Endothelial cell of umbilical vein (primary cell): Measurements from ENCODE around the gene TOR1B. TPM values are rescaled to one million over a fixed set of nuclear protein-coding genes. Genes with fewer than 3 reads are reported as not detected.

Experiments used
- BruUV-seq: library from RNA; stranded (reverse); fragments of 400-500 nt; replicated peaks from 2 replicates; lab custom pipeline; 2021; lab: Mats Ljungman, UMichigan
- CTCF ChIA-PET: fragments of 300-600, 350-600 bp; sonication (Branson Sonifier 250); formaldehyde crosslinking; loops from one replicate; lab custom pipeline; 2021; ENCODE audit warnings: antibody characterized with exemption, inconsistent platforms; lab: Charles Lee
- POLR2A ChIA-PET: fragments of 300-600, 350-600 bp; sonication (Branson Sonifier 250); formaldehyde crosslinking; loops from one replicate; lab custom pipeline; 2021; ENCODE audit warnings: antibody characterized with exemption, inconsistent platforms; lab: Charles Lee
- DNase-seq: peaks from one replicate; pipeline ENCODE4 v3.0.0-alpha.2; 2011; ENCODE audit warnings: low read depth, low spot score
- FAIRE-seq: peaks from 2 replicates; lab custom pipeline; 2011; peaks lifted over from hg19 to GRCh38; lab: Jason Lieb, UNC
- H2AFZ ChIP-seq: 2 replicates; pipeline ENCODE4 v1.6.0; 2012; ENCODE audit warnings: low read depth, low read length, control low read depth, inconsistent platforms
- H3K27ac ChIP-seq: 2 replicates; pipeline ENCODE4 v1.5.1; 2011; ENCODE audit warnings: low read depth, mild to moderate bottlenecking, control low read depth, low read length, moderate library complexity; ENCODE audit not compliant: insufficient read depth
- H3K27me3 ChIP-seq, 2 experiments: 2 replicates each; pipeline versions ENCODE4 v1.6.0 to v1.6.1; 2011; ENCODE audit warnings: low read length in 2 of 2, mixed read lengths in 1 of 2; ENCODE audit not compliant: control insufficient read depth in 2 of 2, insufficient read depth in 2 of 2
- H3K36me3 ChIP-seq, 2 experiments: 2 replicates in 1 of 2; 3 replicates in 1 of 2; pipeline ENCODE4 v1.5.1; 2011; ENCODE audit warnings: low read length in 2 of 2, mild to moderate bottlenecking in 1 of 2, moderate library complexity in 1 of 2; ENCODE audit not compliant: control insufficient read depth in 2 of 2, insufficient read depth in 2 of 2; ENCODE audit errors: extremely low read depth in 1 of 2
- H3K4me1 ChIP-seq: 3 replicates; pipeline ENCODE4 v1.5.1; 2011; ENCODE audit warnings: mild to moderate bottlenecking, low read length; ENCODE audit not compliant: control insufficient read depth, insufficient read depth; ENCODE audit errors: extremely low read depth
- H3K4me2 ChIP-seq: 2 replicates; pipeline ENCODE4 v1.6.1; 2011; ENCODE audit warnings: low read length, control low read depth, mixed read lengths; ENCODE audit not compliant: insufficient read depth
- H3K4me3 ChIP-seq, 3 experiments: fragments of 200-600 bp in 1 of 3; sonication (generic), shearing (Covaris generic) in 1 of 3; replicated peaks in 1 of 3; 2 replicates each; pipeline ENCODE4 v1.5.1; 2011 to 2016; ENCODE audit warnings: control low read depth in 3 of 3, low read length in 3 of 3, mild to moderate bottlenecking in 2 of 3, inconsistent platforms in 1 of 3, low read depth in 1 of 3, moderate library complexity in 1 of 3; ENCODE audit not compliant: insufficient read depth in 1 of 3
- H3K79me2 ChIP-seq: 2 replicates; pipeline ENCODE4 v1.6.0; 2012; ENCODE audit warnings: low read length, inconsistent platforms; ENCODE audit not compliant: control insufficient read depth, insufficient read depth
- H3K9ac ChIP-seq: replicated peaks from 2 replicates; pipeline ENCODE3; 2011; ENCODE audit warnings: low read length, control low read depth; ENCODE audit not compliant: insufficient read depth; ENCODE audit errors: extremely low read depth
- H3K9me1 ChIP-seq: replicated peaks from 3 replicates; pipeline ENCODE4 v1.6.0; 2011; ENCODE audit warnings: mild to moderate bottlenecking, low read length; ENCODE audit not compliant: control insufficient read depth, insufficient read depth; ENCODE audit errors: extremely low read depth
- H3K9me3 ChIP-seq: replicated peaks from 2 replicates; pipeline ENCODE4 v1.5.1; 2012; ENCODE audit warnings: low read length, inconsistent platforms; ENCODE audit not compliant: control insufficient read depth, insufficient read depth
- H4K20me1 ChIP-seq: replicated peaks from 2 replicates; pipeline ENCODE3; 2011; ENCODE audit warnings: mild to moderate bottlenecking, low read length; ENCODE audit not compliant: control insufficient read depth, insufficient read depth; ENCODE audit errors: extremely low read depth
- EZH2 ChIP-seq: IDR thresholded peaks from 2 replicates; pipeline ENCODE4 v1.6.1; 2012; ENCODE audit warnings: borderline replicate concordance, low read depth, mild to moderate bottlenecking, moderate library complexity, low read length, inconsistent platforms; ENCODE audit not compliant: severe bottlenecking
- FOS ChIP-seq: IDR thresholded peaks from 2 replicates; pipeline ENCODE4 v1.6.1; 2011; ENCODE audit warnings: mild to moderate bottlenecking, low read length, moderate library complexity, borderline replicate concordance; ENCODE audit not compliant: insufficient read depth
- GATA2 ChIP-seq: IDR thresholded peaks from 2 replicates; pipeline ENCODE4 v1.7.0; 2011; ENCODE audit warnings: low read depth, mild to moderate bottlenecking, moderate library complexity, mixed read lengths, low read length; ENCODE audit not compliant: insufficient read length, insufficient read depth
- JUN ChIP-seq: IDR thresholded peaks from 2 replicates; pipeline ENCODE4 v1.6.1; 2011; ENCODE audit warnings: borderline replicate concordance, low read depth; ENCODE audit not compliant: insufficient read length, insufficient read depth
- MYC ChIP-seq: IDR thresholded peaks from one replicate; pipeline ENCODE4 v1.6.1; 2011; ENCODE audit warnings: mild to moderate bottlenecking, low read depth, low read length
- POLR2A ChIP-seq: IDR thresholded peaks from 2 replicates; pipeline ENCODE4 v1.6.1; 2012; ENCODE audit warnings: low read depth, mild to moderate bottlenecking, control low read depth, low read length
- POLR2AphosphoS5 ChIP-seq: IDR thresholded peaks from 2 replicates; pipeline ENCODE4 v1.6.1; 2012; ENCODE audit warnings: low read depth, mild to moderate bottlenecking, control low read depth, low read length, moderate library complexity; ENCODE audit not compliant: insufficient read depth
- dilution Hi-C: fragments of 300-500 bp; cut with MboI; formaldehyde crosslinking; loops from one replicate; pipeline ENCODE4 v1.15.0; 2019; ENCODE audit warnings: low sequenced_read_pairs; ENCODE audit not compliant: extremely low pct_ligation_motif_present
- intact Hi-C: fragments of 100-400 bp; cut with micrococcal nuclease; formaldehyde crosslinking; loops from one replicate; pipeline ENCODE4 v1.10.0; 2022
- polyA plus RNA-seq, 4 experiments: library from polyadenylated mRNA; depleted of rRNA in 3 of 4; stranded (reverse) in 3 of 4; unstranded in 1 of 4; fragments of >200 nt; gene quantifications; 2 replicates each; pipeline versions ENCODE4 v1.2.1 to v1.2.3, GENCODE V29; 2011 to 2012; ENCODE audit warnings: missing spikeins in 1 of 4
- total RNA-seq: library from RNA; stranded (reverse); gene quantifications from 2 replicates; pipeline ENCODE4 v1.2.3, GENCODE V29; 2021
- TF ChIP-seq, protein P1 (sequence below), 2 donors: IDR thresholded peaks; 1 replicate in 1 of 2; 2 replicates in 1 of 2; pipeline ENCODE4 v1.5.1; 2011; ENCODE audit warnings: low read length in 2 of 2, mild to moderate bottlenecking in 2 of 2, moderate library complexity in 2 of 2, control low read depth in 1 of 2, inconsistent platforms in 1 of 2, low read depth in 1 of 2; ENCODE audit not compliant: insufficient read depth in 1 of 2; ENCODE audit errors: extremely low read depth in 1 of 2
- TF ChIP-seq, protein P2 (sequence below): IDR thresholded peaks from 2 replicates; pipeline ENCODE4 v1.6.1; 2011; ENCODE audit not compliant: insufficient read depth, insufficient read length

The TOR1B gene
- total and polyA plus RNA-seq, 2 donors (not counting 3 experiments of a cell fraction or from before 2014, with no cell fraction given) = 27.0 to 29.5 TPM

DNA sequence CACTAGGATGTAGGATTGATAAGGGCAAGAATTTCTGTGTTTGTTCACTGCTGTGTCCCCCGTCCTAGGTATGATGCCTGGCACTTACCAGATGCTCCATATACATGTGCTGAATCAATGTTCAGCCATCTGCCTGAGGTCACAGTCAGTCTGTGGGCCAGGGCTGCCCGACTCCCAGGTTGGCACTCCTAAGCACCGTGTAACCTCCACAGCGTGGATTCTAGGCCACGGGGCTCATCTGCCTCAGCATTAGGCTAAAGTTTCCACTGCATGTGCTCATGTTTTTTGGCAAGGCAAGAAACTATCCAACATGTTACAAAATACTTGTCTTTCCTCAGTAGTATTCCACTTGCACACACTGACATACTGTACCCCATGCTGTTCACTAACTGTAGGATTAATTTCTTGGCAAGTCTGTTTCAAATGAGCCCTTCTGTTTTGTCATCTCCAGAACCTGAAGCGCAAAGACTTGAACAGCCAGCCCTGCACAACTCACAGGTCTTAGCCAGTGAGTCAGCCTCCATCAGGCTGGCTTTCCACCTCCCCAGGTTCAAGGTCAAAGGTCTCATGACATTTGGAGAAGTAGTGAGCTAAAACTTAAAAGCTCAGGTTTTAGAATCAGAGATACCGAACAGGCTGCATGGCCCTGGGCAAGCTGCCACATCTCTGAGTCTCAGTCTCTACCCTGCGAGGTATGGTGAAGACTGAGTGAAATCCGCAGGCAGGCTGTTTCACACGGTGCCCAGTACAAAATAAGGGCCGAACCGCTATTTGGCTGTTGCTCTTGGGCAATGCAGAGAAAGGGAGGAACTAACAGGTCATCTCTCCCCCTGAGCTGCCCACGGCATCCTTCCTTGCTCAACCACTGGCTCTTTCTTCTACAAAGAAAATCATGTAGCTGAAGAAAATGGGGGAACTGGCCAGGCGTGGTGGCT is 13.8 kb downstream of the TOR1B start:
- FAIRE-seq (no peak), DNase-seq (no peak)
- intact Hi-C loops (no loop called here), dilution Hi-C loops (no loop called here)
- no peak overlapping the region for H3K9ac ChIP-seq
- H3K27me3 ChIP-seq = no peaks in the 10 kb centered on the region
- H4K20me1 ChIP-seq = no peaks in the 10 kb centered on the region
- TF ChIP-seq POLR2AphosphoS5 (no peak), EZH2 (no peak), JUN (no peak), POLR2A (no peak), FOS (no peak), MYC (no peak), GATA2 (no peak)
- TF ChIP-seq, protein P1, sequence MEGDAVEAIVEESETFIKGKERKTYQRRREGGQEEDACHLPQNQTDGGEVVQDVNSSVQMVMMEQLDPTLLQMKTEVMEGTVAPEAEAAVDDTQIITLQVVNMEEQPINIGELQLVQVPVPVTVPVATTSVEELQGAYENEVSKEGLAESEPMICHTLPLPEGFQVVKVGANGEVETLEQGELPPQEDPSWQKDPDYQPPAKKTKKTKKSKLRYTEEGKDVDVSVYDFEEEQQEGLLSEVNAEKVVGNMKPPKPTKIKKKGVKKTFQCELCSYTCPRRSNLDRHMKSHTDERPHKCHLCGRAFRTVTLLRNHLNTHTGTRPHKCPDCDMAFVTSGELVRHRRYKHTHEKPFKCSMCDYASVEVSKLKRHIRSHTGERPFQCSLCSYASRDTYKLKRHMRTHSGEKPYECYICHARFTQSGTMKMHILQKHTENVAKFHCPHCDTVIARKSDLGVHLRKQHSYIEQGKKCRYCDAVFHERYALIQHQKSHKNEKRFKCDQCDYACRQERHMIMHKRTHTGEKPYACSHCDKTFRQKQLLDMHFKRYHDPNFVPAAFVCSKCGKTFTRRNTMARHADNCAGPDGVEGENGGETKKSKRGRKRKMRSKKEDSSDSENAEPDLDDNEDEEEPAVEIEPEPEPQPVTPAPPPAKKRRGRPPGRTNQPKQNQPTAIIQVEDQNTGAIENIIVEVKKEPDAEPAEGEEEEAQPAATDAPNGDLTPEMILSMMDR (IDR thresholded peaks at IDR 0.05; ENCODE audit: extremely low read depth in 1 of 2, insufficient read depth in 1 of 2, low read depth in 1 of 2, low read length in 2 of 2) = no peak
- TF ChIP-seq, protein P2, sequence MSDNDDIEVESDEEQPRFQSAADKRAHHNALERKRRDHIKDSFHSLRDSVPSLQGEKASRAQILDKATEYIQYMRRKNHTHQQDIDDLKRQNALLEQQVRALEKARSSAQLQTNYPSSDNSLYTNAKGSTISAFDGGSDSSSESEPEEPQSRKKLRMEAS = no peak
- no peak overlapping the region for H2AFZ ChIP-seq
- BruUV-seq = no TSS peak
- ChIA-PET CTCF (no interaction called here), POLR2A (no interaction called here)
- H3K4me2 ChIP-seq = no peak overlapping the region
- H3K9me1 ChIP-seq = no peaks in the 10 kb centered on the region
- no peak overlapping the region for H3K4me3 ChIP-seq
- no peak overlapping the region for H3K27ac ChIP-seq
- H3K79me2 ChIP-seq = peaks cover 4% of the 10 kb centered on the region
- H3K4me1 ChIP-seq = no peaks in the 10 kb centered on the region
- H3K9me3 ChIP-seq = no peaks in the 10 kb centered on the region
- peaks cover 13 to 33% of the 10 kb centered on the region in 2 experiments for H3K36me3 ChIP-seq
